ENCODE results near the gene SNRPB2. TPM values are rescaled to one million over a fixed set of nuclear protein-coding genes. Genes with fewer than 3 reads are reported as not detected.

The SNRPB2 gene
- total RNA-seq, 4 donors from 2014 or later, result 36.3 to 41.8 (median 41.0) TPM

DNA sequence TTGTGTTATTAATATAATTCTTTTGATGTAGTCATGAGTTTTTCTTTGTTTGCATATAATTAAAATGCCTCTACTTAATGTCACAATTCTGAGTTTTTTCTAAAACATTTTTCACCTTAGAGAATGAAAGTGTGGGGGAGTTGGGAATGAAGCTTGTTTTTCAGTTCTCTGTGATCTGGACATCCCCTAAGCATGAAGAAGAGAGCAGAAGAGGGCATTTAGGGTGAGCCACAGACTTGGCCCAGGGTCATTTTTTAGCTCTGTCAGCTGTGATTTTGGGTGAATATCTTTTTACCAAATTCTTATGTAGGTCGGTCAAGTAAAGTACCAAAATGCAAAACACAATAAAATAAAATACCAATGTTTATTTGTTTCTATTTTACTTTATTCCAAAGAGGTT lies 22.3 kb downstream of the SNRPB2 start:
- no peak overlapping the region for H3K4me3 ChIP-seq
- peaks cover 8% of the 10 kb centered on the region for H3K27me3 ChIP-seq
- no peak for ATAC-seq
- no peak for TF ChIP-seq POLR2AphosphoS5 (IDR thresholded peaks at IDR 0.05)
- TF ChIP-seq, protein P1, sequence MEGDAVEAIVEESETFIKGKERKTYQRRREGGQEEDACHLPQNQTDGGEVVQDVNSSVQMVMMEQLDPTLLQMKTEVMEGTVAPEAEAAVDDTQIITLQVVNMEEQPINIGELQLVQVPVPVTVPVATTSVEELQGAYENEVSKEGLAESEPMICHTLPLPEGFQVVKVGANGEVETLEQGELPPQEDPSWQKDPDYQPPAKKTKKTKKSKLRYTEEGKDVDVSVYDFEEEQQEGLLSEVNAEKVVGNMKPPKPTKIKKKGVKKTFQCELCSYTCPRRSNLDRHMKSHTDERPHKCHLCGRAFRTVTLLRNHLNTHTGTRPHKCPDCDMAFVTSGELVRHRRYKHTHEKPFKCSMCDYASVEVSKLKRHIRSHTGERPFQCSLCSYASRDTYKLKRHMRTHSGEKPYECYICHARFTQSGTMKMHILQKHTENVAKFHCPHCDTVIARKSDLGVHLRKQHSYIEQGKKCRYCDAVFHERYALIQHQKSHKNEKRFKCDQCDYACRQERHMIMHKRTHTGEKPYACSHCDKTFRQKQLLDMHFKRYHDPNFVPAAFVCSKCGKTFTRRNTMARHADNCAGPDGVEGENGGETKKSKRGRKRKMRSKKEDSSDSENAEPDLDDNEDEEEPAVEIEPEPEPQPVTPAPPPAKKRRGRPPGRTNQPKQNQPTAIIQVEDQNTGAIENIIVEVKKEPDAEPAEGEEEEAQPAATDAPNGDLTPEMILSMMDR (IDR thresholded peaks at IDR 0.05), result no peak
- no peak for TF ChIP-seq EP300 (IDR thresholded peaks at IDR 0.05)
- no peak for TF ChIP-seq POLR2A (IDR thresholded peaks at IDR 0.05)
- H3K4me1 ChIP-seq, result no peaks in the 10 kb centered on the region
- H3K27ac ChIP-seq, result no peak overlapping the region
- no peaks in the 10 kb centered on the region for H3K9me3 ChIP-seq
- H3K36me3 ChIP-seq, result no peaks in the 10 kb centered on the region
- 73 to 75% methylated on average over 1 of the region's 1 CpG for whole genome bisulfite sequencing, 2 donors (ENCODE audit: low coverage in 1 of 2)

DNA sequence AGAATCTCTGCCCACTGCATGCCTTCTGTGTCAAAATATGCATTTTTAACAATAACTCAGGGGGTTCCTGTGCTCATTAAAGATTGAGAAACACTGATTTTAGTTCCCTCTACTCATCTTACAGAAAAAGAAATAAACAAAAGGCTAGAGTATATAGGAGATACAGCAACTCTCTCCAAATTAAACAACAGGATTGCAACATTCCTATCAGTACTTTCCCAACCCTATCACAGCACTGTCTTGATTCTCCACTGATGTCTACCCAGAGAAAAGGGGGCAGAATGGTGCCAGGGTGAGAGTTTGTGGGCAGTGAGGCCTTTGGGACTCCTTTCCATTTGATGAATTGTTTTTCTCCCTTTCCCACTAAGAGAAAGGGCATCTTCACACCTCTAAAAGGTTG lies 23.1 kb downstream of the SNRPB2 start:
- H3K27ac ChIP-seq, result no peak overlapping the region
- no peak for ATAC-seq
- no peaks in the 10 kb centered on the region for H3K4me1 ChIP-seq
- H3K27me3 ChIP-seq, result peaks cover 8% of the 10 kb centered on the region
- no peak overlapping the region for H3K4me3 ChIP-seq
- no peaks in the 10 kb centered on the region for H3K9me3 ChIP-seq
- TF ChIP-seq POLR2AphosphoS5 (IDR thresholded peaks at IDR 0.05), result no peak
- no peak for TF ChIP-seq EP300 (IDR thresholded peaks at IDR 0.05)
- TF ChIP-seq, protein P1 (IDR thresholded peaks at IDR 0.05), result no peak
- TF ChIP-seq POLR2A (IDR thresholded peaks at IDR 0.05), result no peak
- no peaks in the 10 kb centered on the region for H3K36me3 ChIP-seq

DNA sequence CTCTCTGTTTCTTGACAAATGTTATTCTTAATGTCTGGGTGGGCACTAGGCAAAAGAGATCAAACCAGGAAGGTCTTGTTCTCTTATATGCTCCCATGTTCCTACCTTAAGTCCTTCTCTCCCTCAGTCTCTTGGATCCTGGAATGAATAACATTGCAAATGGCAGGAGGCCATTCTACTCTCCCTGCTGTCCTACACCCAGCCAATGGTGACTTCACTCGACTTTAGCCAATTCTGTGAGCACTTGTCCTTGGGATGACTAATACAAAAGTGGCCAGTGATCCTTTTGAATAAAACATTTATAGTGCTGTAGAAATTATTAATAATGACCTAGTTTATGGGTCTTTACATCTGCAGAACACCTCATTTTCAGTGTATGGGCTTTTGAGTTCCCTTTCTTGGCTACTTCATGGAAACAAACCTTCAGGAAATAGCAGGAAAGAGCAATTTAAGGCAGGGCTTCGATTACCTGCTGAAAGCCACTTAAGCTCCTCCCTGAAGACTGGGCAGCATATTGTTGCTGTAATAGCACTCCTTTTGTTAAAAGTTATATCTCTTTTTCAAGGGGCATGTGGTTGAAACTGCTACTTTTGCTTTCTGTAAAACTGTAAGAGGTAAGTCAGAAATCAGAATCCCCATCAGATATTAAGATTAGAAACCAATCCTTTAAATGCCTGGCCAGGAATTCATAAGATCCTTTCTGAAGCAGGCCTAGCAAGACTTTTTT lies 28.8 kb downstream of the SNRPB2 start:
- Histone ChIP-seq H3K9me3 (no peaks in the 10 kb centered on the region), H3K36me3 (no peaks in the 10 kb centered on the region), H3K27ac (no peak overlapping the region), H3K4me1 (no peaks in the 10 kb centered on the region), H3K27me3 (peaks cover 4% of the 10 kb centered on the region), H3K4me3 (no peak overlapping the region)
- no peak for ATAC-seq
- TF ChIP-seq POLR2AphosphoS5 (IDR thresholded peaks at IDR 0.05), result no peak
- TF ChIP-seq, protein P1 (IDR thresholded peaks at IDR 0.05), result no peak
- TF ChIP-seq EP300 (IDR thresholded peaks at IDR 0.05), result no peak
- WGBS, 2 donors (ENCODE audit: low coverage in 1 of 2), result 38% methylated on average over 2 of the region's 2 CpGs; no CpG with 5 or more reads in 1 of the 2 donors

DNA sequence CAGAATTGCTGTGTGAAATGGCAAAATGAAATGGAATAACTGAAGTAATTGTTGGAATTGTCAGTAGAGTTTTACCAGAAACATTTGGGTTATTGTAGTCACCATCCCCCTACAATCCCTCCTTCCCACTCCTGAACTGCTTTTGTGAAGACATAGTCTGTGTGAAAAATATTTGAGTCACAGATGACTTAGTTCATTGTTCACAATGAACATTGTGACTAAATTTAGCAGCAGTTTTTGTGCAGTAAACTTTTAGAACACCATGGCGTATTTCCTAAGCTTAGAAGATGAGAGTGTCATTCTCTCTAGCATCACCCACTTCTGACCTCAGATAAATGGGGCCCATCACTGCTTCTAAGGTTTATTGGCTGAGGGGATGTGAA lies 29.3 kb downstream of the SNRPB2 start:
- H3K27me3 ChIP-seq, result peaks cover 5% of the 10 kb centered on the region
- H3K9me3 ChIP-seq, result no peaks in the 10 kb centered on the region
- TF ChIP-seq, protein P1 (IDR thresholded peaks at IDR 0.05), result no peak
- no peak for TF ChIP-seq POLR2A (IDR thresholded peaks at IDR 0.05)
- no peak for TF ChIP-seq EP300 (IDR thresholded peaks at IDR 0.05)
- TF ChIP-seq POLR2AphosphoS5 (IDR thresholded peaks at IDR 0.05), result no peak
- no peak overlapping the region for H3K27ac ChIP-seq
- 10 to 88% methylated on average over 1 of the region's 1 CpG for WGBS, 2 donors (ENCODE audit: low coverage in 1 of 2)
- H3K36me3 ChIP-seq, result no peaks in the 10 kb centered on the region
- no peaks in the 10 kb centered on the region for H3K4me1 ChIP-seq
- H3K4me3 ChIP-seq, result no peak overlapping the region
- ATAC-seq, result no peak

Data from gastroesophageal sphincter (tissue), 4 donors.